Activated CD4-positive, alpha-beta T cell treated with anti-CD3 and anti-CD28 coated beads for 1 hour (primary cell): ENCODE results near the gene DNAJC5.
"Not testable (repeated sequence)": the region's sequence is repeated elsewhere in the genome, so short reads cannot be mapped to it uniquely, and the experiment has no call there.

Experiments used
- DNase-seq: peaks from one replicate; pipeline ENCODE4 v3.0.0-alpha.2; 2020

Gene DNAJC5

DNA sequence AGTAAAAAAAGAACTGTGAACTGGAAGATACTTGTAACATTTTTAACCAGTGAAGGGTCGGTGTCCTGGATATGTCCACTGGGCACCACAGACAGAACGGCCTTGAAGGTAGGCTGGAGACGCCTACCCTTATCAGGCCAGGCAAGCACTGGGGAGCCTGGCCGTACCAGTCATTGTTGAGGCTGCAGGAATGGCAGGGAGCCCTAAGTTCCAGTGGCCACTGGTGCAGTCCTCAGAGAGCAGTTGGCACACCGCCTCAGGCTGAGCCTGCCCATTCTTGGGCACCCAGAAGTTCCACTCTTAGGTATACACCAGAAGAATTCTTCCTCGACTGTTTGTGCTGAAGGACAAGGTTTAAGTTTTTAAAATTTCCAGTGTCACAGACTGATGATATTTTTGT, 20.5 kb downstream of the DNAJC5 start:
- DNase-seq: no peak

GRCh38 chr20:63916371-63916939, 21.5 kb downstream of the DNAJC5 start:
- not testable (repeated sequence) for DNase-seq

DNA sequence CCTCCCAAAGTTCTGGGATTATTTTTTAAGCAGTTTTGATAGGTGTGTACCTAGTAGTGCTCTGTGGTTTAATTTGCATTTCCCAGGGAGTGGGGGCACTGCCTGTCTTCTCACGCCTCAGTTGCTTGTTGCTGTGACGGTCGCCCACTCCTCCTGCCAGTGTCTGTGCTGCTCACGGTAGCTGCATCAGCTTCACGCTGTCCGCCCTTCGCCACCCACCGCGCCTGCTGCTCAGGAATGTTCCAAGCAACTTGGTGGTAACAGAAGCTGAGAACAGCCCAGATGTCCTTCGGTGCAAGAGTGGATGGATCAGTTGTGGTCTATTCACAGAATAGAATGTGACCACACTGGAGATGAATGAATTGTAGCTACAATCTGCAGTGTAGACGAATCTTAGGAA, 22.9 kb downstream of the DNAJC5 start:
- no peak for DNase-seq

GRCh38 chr20:63919130-63919529, 24.2 kb downstream of the DNAJC5 start:
- no peak for DNase-seq

- DNase-seq: no peak
Observed at GRCh38 chr20:63920226-63920625, 25.3 kb downstream of the DNAJC5 start.

DNA sequence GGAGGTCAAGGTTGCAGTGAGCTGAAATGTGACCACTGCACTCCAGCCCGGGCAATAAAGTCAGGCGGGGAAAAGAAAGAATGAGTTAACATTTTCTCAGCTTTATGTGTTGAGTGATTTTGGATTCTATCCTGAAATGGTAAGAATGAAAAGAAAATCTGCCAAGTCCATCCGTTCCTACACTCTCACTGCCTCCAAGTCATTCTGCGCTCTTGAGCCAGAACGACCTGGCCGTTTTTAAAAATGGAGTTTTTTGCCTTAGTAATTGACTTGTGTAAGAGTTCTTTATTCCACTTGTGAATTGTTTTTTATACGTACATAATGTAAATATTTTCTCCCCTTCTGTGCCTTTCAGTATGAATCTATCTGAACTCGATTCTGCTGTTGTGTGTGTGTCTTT, 28.7 kb downstream of the DNAJC5 start:
- DNase-seq: no peak

- no peak for DNase-seq
Observed at GRCh38 chr20:63924241-63924640, 29.3 kb downstream of the DNAJC5 start.

DNA sequence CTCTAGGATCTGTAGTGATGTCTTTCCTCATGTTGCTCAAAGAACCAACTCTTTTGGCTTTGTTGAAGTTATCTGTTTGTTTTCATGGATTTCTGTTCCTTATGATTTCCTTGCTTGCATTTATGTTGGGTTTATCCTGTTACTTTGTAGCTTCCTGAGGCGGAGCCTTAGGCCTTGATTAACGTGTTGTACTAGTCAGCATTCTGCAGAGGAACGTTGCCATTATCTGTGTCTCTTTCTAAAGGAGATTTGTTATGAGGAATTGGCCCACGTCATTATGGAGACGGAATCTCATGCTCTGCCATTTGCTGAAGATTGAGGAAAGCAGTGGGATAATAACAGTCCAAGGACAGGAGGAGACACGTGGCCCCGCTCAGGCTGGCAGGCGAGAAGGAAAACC, 31.4 kb downstream of the DNAJC5 start:
- no peak for DNase-seq

DNA sequence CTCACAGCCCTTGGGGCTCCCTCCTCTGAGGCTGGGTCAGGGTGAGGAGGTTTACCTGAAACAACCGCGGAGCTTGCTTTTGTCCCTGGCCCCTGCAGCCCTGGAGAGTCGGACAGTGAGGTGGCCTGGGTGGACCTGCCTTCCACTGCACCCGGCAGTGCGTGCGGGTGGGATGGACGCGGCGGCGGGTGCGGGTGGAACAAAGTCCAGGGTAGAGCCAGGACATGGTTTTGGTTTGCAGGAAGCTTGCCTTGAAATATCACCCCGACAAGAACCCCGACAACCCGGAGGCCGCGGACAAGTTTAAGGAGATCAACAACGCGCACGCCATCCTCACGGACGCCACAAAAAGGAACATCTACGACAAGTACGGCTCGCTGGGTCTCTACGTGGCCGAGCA, 34.1 kb downstream of the DNAJC5 start:
- no peak for DNase-seq

DNA sequence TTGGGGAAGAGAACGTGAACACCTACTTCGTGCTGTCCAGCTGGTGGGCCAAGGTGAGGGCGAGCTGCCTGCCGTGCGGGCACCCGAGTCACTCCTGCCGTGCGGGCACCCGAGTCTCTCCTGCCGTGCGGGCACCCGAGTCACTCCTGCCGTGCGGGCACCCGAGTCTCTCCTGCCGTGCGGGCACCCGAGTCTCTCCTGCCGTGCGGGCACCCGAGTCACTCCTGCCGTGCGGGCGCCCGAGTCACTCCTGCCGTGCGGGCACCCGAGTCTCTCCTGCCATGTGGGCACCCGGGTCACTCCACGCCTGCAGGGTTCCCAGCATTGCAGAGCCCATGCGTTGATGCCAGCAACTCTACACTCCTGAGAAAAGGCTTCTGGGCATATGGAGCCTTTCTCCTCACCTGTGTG, 34.6 kb downstream of the DNAJC5 start:
- not testable (repeated sequence) for DNase-seq

DNA sequence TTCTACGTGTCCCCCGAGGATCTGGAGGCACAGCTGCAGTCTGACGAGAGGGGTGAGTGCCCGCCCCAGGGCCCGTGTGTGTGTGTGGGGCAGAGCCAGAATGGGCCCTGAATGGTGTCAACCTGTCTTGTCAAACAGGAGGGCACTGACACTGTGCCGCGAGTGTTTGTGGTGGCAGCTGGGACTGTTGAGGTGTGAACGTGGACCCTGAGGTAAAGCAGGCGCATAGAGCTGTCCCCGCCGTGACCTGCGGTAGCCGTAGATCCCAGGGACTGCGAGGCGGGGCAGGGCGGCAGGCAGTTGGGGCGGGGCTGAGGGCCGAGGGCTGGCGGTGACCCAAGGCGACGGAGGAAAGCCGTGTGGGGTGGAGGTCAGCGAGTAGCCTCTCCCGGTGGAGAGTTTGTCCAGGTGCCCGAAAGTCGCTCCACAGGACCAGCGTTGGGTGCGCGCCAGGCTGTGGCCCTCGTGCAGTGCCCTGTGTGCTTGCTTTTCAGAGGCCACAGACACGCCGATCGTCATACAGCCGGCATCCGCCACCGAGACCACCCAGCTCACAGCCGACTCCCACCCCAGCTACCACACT, 36.1 kb downstream of the DNAJC5 start:
- DNase-seq: no peak

GRCh38 chr20:63931735-63932134, 36.8 kb downstream of the DNAJC5 start:
- DNase-seq: no peak

DNA sequence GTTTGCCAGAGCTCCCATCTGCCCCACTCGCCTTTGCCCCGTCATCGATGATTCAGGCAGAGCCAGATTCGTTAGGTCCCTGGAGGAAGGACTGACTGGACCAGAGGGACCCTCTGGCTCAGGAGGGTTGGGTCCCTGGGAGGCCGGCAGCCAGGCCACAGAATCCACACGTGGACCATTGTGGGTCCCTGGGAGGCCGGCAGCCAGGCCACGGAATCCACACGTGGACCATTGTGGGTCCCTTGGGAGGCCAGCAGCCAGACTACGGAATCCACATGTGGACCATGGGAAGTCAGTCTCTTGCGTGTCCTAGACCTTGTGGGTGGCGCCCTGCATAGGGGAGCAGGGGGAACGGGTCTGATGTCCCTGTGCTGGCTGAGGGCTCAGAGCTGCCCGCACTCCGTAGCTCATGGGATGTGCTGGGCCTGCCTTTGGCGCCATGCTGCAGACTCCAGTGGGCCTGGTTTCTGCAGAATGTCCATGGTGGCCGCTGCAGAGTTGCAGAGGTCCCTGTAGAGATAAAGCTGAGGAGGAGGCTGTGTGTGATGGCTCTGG, 37.8 kb downstream of the DNAJC5 start:
- DNase-seq: no peak

- no peak for DNase-seq
Observed at GRCh38 chr20:63933646-63934045, 38.7 kb downstream of the DNAJC5 start.

DNA sequence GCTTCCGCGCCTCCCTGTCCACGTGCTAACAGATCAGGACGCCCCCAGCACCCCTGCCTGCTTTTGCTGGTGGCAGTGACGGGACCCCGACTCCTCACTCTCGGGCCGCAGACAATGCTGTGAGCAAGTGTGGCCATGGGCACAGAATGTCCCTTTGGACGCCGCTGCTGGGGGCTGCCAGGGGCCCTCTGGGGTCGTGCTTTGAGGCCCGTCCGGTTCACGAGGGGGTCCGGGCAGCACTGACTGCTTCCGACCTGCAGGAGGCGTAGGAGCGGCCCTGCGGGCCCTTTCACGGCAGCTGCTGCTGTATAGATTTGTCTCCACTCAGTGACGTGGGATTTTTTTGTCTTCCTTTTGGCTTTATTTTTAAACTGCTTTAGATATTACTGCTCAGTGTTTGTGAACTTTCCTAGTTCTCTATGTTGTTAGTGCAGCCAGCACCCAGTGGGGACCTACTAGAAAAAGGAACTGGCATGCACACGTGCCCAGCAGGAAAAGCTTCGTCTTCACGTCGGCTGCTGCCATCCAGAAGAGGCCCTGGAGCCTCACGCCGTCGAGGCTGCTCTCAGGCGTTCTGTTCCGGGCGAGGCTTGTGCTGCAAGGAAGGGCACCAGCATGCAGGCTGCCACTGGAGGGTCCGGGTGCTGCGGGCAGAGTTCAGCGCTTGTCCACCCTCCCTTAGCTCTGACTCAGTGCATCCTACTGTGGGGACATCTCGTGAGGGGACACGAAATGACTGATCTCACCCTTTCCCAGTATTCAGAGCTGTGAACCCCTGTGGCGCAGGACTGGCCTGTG, 39.5 kb downstream of the DNAJC5 start:
- no peak for DNase-seq

- no peak for DNase-seq
Observed at GRCh38 chr20:63935447-63935846, 40.5 kb downstream of the DNAJC5 start.

GRCh38 chr20:63937596-63937995, 42.7 kb downstream of the DNAJC5 start:
- no peak for DNase-seq

- no peak for DNase-seq
Observed at GRCh38 chr20:63939061-63939935, 44.4 kb downstream of the DNAJC5 start.

DNA sequence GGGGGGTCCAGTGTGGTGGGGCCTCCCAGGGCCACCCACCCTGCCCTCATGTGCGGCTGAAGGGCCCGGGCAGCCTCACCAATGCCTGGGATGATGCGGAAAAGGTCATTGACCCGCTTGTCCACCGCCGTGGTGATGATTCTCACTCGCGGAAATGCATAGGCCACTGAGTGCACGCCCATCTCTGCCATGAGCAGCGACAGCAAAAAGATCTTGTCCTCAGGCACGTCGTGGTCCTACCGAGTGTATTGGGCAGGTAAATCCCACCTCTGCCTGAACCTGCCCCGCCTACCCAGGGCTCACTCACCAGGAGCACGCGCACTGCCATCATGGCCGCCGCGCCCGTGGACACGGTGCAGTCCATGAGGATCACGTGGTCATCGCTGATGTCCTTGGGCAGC, 45.1 kb downstream of the DNAJC5 start:
- no peak for DNase-seq

- DNase-seq: no peak
Observed at GRCh38 chr20:63940472-63941266, 45.7 kb downstream of the DNAJC5 start.

DNA sequence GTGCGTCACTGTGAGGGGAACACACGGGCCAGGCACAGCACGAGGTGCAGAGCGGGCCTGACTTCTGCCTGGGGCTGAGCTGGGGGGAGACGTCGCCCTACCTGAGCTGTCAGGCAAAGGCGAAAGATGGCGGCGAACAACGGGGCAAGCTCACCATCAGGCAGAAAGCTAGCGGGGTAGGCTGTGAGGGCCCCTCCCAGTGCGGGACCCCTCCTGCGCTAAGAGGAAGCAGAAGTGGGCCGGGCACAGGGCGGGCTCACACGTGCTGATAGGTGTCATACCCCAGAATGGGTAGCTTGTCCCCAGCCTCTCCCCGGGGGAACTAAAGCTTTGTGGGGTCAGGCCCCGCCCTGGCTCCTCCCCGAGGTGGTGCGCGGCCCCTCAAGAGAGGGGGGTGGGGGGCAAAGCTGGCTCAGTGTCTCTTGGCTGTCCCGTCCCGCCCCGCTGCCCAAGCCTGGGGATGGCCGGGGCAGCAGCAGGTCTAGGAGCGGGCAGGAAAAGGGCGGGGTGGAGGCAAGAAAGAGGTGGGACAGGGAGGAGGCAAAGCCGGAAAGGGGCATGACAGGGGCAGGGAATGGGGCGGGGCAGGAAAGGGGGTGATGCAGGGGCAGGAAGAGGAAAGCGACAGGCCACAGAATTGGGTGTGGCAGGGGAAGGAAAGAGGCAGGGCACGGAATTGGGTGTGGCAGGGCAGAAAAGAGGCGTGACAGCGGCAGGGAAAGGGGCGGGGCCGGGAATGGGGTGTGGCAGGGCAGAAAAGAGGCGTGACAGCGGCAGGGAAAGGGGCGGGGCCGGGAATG, 46.6 kb downstream of the DNAJC5 start:
- DNase-seq: peak; percentile 38
